Activated CD4-positive, CD25-positive, alpha-beta regulatory T cell treated with anti-CD3 and anti-CD28 coated beads, Interleukin-2, amount 50 U/mL, for 16 hours (primary cell): Measurements from ENCODE around the gene OTOG.

Experiments
- DNase-seq: peaks from one replicate; pipeline ENCODE4 v3.0.0-alpha.2; 2020; ENCODE audit warnings: low read depth, low spot score

Gene OTOG

DNA sequence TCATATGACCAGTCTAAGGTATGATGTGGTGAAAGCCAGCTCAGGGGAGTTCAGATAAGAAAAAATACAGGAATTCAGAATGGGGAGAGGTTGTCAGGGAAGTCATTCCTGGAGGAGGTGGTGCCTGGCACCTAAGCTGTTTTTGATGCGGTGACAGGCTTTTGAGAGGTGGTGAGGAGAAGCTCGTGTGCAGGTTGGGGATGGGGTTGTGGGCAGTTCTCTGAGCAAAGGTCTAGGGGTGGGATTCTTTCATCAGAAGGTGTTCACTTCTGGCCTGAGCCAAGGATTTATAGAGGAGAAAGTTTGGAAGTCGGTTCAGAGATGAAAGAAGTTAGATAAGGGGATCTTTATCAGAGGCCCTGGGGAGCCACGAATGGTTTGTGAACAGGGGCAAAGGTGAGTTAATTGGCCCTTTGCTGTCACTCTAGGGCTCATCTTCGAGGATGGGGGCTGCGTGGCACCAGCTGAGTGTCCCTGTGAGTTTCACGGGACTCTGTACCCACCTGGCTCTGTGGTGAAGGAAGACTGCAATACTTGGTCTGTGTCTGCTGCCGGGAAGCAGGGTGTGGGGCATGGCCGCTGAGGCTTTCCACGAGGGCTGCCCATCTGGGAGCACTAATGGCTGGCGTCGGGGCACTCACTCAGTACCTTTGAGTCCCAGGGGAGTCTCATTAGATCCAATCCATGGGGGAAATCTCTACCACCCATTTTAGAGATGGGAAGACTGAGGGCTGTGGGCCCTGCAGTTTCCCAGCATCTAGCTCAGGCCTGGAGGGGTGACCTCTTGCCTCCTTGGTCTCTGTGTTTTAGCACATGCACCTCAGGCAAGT, 13.4 kb downstream of the OTOG start:
- no peak for DNase-seq

GRCh38 chr11:17561111-17561415, 14.0 kb downstream of the OTOG start:
- no peak for DNase-seq

DNA sequence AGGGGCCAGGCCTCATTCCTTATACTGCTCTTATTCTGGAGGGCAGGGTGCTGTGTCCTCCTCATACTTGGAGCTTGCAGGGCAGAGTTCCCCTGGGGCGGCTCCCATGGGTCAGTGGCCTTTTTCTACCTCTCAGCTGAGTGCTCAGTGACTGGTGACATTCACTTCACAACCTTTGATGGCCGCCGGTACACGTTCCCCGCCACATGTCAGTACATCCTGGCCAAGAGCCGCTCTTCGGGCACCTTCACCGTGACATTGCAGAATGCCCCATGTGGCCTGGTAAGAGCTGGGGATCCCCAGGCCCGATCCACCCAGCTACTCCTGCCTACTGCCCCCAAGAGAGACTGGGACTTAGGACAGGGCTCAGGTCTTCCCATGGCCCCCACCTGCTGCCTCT, 14.5 kb downstream of the OTOG start:
- DNase-seq: no peak

GRCh38 chr11:17563231-17563646, 16.2 kb downstream of the OTOG start:
- no peak for DNase-seq

DNA sequence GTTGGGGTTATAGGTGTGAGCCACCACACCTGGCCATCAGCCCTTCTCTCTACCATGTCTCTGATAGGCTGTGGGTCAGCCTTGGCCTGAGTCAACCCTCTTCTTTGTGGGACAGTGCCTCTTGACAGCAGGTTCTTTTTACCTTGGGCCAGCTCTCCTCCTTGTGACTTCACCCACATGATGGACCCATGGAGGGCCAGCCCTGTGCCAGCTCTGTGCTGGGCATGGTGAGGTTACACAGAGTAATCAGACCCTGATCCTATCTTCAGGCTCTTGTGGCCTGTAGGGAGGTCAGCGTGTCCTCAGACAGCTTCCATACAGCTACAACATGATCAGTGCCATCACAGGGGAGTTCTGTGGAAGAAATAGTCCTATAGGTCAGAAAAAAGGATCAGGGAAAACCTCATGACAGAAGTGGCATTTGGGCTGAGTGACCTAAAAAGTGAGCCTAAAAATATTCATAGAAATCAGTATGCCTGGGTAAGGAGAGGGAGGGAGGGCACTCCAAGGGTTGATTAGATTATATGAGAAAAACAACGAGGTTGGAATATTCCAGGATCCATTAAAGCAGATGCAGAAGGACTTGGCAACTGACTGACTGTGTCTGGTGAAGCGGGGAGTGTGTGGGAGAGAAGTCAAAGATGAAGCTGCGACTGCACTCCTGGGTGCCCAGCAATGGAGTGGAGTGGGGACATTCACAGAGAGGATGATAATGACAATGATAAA, 17.1 kb downstream of the OTOG start:
- no peak for DNase-seq

GRCh38 chr11:17564687-17565042, 17.6 kb downstream of the OTOG start:
- no peak for DNase-seq

DNA sequence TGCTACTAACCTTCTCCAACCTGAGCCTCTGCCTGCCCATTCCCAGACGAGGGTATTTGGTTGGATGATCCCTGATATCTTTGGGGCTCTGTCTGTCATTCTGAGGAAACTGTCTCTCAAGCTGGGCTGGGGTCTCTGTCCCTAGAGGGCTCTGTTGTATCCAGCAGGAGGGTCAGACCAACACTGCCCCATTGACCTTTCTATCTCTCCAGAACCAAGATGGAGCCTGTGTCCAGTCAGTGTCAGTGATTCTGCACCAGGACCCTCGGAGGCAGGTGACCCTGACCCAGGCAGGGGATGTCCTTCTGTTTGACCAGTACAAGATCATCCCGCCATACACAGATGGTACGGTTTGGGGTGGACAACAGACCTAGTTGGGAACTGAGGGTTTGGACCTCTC, 21.9 kb downstream of the OTOG start:
- no peak for DNase-seq

DNA sequence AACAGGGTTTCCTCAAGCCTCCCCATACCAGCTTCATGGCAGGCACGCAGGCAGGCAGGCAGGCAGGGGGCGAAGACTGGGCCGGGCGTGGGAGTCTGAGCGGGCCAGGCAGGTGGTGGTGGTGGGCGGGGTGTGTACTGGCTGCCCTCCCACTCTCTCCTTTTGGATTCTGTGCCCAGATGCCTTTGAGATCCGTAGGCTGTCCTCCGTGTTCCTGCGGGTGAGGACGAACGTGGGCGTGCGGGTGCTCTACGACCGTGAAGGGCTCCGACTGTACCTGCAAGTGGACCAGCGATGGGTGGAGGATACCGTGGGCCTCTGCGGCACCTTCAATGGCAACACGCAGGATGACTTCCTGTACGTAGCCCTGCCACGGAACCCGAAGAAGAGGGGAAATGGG, 23.0 kb downstream of the OTOG start:
- no peak for DNase-seq

DNA sequence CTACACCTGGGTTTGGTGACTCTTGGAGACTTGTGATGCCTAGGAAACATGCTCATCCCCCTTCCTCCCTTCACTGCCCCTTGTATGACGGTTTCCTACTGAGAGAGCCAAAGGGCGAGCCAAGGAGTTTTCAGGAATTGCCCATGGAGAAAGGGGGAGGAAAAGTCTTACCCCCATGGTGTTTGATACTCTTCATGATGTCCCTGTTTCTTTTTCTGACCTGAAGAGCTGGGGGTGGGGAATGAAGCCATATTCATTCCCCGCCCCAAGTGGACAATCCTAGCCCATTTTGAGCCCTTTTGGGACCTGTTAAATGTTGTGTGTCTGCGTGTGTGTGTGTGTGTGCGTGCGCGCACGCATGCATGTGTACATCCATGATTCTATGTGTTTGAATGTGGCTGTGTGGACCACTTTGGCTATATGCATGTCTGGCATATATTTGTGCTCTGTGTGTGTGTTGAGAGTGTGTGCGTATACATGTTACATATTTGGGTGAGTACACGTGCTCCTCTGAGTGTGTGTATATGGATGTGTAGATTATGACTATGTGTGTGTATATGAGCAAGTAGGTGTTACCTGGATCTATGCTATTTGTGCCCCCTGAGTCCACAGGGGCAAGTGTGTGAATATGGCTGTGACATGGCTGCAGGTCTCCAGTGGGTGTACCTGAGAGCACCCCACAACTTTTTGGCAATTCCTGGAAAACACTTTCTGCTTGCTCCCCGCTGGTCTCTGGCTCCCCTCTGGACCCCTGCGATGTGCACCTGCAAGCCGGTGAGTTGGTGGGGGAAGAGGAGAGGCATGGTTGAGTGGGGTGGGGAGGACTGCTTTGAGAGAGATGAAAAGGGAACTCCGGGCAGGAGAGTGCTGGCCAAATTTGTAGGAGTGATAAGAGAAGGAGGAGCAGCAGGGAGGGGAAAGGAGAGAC, 24.6 kb downstream of the OTOG start:
- DNase-seq: no peak

DNA sequence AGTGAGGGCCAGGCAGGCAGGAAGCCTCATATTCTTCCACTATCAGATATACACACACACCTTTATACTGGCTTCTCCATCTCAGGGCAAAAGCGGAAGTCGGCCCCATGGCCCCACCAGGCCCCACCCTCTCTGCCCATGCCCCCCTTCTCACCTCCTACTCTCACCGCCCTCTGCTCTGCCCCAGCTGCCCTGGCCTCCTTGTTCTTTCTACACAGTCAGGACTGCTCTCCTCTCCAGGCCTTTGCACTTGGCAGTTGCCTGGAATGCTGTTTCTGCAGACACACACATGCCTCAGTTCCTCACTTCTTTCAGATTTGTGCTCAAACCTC, 25.3 kb downstream of the OTOG start:
- no peak for DNase-seq

DNA sequence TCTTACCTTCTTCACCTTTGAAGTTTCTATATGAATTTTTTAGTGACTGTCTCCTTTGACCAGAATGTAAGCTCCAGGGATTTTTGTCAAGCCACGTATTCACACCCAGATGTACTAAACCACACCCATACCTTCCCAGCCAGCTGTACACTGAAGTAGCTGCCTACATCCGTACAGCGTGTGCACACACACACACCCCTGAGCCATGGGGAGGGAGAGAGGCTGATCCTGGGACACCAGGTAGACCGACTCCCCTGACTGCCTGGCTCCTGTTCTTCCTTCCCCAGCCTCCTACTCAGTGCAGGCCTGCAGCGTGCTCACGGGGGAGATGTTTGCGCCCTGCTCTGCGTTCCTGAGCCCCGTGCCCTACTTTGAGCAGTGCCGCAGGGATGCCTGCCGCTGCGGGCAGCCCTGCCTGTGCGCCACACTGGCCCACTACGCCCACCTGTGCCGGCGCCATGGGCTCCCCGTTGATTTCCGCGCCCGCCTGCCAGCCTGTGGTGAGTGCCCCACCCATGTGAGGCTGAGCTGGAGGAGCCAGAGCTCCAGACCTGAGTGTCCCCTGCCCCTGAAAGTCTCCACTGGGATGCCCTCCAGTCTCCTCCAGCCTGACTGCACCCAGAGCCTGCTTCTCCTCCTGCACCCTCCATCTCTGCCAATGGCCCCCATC, 25.9 kb downstream of the OTOG start:
- DNase-seq: no peak

- DNase-seq: no peak
These were observed 26.5 kb downstream of the OTOG start for GRCh38 chr11:17573526-17573925.

- no peak for DNase-seq
These were observed 27.4 kb downstream of the OTOG start for GRCh38 chr11:17574141-17575091.

DNA sequence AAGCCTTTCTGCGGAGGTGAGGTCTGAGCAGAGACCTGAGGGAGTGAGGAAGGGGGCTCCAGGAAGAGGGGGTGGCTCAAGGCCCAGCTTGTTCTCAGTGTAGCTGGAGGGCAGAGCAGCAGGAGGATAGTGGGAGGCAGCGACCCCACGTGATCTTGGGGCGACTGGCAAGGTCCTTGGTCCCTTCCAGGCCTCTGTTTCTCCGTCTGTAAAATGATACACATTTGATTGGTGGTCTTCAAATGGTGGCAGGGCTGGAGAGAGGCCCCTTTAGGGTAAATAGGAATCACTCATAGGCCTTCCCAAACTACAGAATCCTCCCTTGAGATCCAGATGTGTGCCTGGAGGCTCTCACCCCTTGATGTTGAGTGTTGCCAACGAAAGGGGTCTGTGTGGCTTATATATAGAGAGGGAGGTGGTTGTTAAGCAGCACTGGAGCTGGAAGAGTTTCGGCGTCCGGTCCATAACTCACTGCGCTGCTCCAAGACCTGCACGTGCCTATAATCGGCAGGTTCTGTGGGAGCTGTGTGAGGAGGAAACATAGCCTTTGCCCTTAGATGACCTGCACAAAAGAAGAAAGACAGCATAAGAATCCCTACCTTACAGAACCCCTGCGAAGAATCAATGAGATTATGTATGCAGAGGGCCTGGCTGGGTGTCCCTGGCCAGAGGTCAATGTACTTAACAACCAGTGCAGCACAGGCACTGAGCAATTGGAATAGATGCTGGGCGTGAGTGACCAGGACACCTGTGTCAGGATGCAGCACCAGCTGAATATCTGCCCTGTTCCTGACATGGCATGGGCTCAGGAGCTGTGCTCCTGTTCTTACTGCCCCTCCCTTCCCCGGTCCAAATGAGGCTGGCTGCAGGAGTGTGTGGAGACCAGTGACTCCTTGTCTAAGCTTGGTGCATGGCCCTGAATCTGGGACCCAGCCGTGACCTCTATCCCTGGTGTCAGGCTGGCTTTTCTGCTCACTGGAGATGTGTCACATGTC, 28.7 kb downstream of the OTOG start:
- no peak for DNase-seq

DNA sequence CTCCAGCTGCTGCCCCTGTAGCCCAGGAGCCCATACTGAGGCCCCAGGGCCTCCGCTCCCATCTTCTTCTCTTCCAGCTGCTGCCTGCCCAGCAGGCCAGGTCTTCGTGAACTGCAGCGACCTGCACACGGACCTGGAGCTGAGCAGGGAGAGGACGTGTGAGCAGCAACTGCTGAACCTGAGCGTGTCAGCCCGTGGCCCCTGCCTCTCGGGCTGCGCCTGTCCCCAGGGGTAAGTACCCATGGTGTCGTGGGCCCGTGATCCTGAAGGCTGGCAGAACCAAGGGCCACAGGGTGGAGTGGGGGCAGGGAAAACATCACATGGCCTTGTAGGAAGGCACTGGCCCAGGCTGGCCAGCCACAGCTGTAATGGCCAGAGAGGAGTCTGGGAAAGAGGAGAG, 31.2 kb downstream of the OTOG start:
- DNase-seq: no peak

DNA sequence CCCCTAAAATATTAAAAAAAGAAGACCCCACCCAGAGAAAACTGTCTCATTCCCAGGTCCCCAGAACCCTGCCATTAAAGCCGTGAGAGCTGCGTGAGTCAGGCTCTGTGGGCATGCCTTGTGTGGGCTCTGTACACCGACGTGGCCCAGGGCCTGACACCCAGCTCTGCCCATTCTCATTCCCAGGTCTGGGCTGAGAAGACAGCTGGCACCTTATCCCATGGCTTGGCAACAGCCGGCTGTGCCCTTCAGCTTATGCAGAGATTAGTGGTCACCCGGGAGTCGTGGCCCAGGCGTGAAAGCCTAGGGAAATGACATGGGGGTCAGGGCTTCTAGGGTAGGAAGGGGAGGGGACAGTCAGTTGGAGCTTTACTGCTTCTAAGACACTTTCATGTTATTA, 31.9 kb downstream of the OTOG start:
- DNase-seq: no peak

DNA sequence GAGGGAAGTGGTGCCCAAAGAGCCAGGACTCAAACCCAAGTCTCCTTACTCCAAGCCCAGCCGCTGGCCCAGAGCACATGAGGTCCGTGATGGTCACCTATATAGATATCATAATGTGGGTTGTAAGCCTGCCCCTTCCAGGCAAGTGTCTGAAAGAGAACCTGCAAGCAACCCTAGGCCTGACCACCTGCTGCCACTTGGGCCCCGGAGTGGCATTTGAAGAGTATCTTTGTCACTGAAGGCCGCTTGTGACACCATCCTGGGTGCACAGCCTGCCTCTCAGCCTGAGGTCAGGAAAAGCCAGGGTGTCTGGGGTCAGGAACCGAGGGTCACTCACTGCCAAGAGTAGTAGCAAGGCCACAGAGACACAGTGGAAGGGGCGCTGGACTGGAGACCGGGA, 32.4 kb downstream of the OTOG start:
- no peak for DNase-seq

DNA sequence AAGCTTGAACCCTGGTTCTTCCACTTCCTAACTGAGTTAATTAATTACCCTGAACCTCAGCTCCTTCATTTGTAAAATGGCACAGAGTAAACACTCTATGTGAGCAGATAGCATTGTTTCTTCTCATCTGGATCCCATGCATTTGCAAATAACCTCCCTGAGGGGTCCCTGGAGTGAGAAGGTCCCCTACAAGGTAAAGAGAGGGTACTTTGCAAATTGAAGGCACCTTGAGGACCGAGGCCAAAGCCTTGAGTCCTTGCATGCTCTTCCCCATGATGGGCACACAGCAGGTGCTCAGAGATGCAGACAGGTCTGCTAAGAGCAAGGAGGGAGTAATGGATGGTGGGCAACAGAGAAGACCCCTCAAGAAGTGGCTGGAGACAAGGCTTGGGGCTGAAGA, 33.2 kb downstream of the OTOG start:
- DNase-seq: no peak

- no peak for DNase-seq
These were observed 34.1 kb downstream of the OTOG start for GRCh38 chr11:17581036-17581731.
